CD4-positive, alpha-beta T cell treated with Interleukin-17A for 4 hours (primary cell): Measurements from ENCODE around the gene ZNF716.
"Not testable (repeated sequence)": the region's sequence is repeated elsewhere in the genome, so short reads cannot be mapped to it uniquely, and the experiment has no call there.

Experiments used
- DNase-seq: peaks from one replicate; pipeline ENCODE4 v3.0.0-alpha.2; 2020; ENCODE audit warnings: mixed read lengths

Gene ZNF716

DNA sequence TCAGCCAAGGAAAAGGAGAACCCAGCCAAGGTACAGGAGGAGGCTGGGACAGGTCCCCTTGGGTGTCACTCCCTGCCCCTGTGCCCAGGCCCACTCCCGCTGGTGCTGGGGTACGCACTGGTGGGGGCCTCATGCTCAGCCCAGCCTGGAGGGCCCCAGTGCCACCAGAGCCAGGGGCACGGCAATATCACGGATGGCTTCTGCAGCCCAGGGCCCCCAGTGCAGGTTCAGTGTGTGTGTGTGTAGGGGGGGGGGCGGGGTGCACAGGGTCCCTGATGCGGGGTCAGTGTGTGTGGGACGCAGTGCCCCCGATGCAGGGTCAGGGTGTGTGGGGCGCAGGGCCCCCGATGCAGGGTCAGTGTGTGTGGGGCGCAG lies 23.4 kb upstream of the ZNF716 start:
- DNase-seq = no peak

DNA sequence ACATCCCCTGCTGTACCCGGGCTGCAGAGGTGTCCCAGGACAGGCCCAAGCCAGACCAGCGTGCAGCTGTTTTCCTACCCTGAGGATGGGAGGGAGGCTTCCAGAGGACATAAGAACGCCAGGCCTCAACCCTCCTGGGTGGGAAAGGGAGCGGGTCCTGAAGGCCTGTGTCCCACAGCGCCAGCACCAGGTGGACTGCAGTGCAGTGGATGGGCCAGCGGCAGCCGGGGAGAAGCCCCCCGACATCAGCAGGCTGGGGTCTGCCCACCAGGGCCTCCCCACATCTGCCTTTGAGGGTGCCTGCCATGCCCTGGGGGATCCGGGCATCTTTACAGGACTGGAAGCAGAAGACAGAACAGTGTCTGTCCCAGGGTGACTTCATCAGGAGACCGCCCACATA lies 22.8 kb upstream of the ZNF716 start:
- no peak for DNase-seq

DNA sequence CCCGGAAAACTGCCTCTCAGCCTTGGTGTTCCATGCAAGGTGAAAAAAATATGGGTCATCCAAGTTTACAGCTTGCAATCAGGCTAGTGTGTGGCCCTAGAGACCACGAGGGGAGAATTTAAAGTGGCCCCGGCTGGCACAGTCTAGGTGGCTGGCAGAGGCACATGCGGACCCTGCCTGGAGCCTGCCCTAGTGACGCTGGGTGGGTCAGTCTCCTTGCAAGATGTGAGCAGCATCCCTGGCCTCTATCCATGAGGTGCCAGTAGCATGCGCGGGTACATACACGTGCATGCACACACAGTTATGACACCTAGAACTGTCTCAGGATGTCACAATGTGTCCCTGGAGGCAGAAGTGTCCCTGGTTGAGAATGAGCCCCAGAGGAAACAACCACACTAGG lies 22.4 kb upstream of the ZNF716 start:
- DNase-seq = no peak

DNA sequence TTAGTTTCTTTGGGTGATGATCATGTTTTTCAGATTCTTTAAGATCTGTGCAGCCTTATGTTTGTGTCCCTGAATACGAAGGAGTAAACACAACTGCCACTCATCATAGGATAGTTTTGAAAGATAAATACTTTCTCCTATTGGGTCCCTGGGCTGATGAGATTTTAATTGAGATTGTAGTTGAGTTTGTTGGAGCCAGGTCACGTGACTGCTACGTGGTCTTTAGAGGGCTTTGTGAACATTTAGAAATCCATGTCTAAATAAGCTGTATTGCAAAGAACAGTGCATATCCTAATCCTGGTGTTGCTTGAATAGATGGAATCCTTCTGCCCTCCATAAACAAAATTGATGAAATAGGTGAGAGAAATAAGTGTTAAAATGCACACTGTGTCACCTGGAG lies 17.4 kb upstream of the ZNF716 start:
- no peak for DNase-seq

DNA sequence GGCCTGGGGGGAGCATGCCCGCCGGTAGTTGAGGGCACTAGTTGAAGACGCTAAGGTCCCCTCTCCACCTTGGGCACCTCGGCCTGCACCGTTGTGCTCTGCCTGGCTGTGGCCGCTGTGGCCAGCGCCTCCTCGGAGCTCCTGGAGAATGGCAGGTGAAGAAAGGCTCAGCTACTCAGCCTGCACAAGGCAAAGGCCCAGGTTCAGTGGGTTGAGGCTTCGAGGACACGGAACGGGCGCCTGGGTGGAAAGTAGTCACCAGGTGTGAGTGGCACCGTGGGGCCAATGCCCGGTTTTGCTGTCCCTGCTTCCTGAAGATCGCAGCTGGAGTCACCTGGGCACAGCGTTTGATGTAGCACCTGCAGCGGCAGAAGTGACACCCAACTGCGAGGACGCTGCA lies 12.4 kb upstream of the ZNF716 start:
- DNase-seq = no peak

DNA sequence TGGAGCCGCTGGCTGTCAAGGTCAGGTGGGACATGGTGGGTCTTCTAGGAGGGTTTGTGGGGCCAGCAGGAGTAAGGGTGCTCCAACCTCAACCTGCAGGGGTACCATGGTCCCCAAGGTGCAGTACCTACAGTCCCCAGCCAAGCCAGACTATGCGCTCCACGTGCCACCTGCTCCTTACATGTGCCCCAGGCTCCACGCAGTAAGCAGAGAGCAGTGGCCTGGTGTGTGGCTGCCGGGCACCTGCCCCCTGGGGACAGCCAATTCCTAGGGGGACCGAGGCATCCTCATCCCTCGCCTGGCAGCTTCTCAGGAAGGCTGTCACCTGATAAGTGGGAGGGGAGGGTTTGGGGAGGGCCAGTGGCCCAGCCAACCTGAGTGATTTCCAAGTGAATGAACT lies 11.7 kb upstream of the ZNF716 start:
- no peak for DNase-seq

DNA sequence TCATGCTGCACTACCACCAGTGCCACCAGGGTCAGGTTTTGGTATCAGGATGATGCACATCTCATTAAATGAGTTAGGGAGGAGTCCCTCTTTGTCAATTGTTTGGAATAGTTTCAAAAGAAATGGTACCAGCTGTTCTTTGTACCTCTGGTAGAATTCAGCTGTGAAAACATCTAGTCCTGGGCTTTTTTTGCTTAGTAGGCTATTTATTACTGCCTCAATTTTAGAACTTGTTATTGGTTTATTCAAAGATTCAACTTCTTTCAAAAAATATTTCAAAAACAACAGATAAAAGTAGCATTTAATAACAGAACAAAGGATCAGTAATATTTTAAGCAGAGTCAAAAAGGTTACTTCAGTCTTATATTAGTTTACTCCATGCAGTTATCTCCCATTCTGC lies 6.4 kb upstream of the ZNF716 start:
- no peak for DNase-seq

DNA sequence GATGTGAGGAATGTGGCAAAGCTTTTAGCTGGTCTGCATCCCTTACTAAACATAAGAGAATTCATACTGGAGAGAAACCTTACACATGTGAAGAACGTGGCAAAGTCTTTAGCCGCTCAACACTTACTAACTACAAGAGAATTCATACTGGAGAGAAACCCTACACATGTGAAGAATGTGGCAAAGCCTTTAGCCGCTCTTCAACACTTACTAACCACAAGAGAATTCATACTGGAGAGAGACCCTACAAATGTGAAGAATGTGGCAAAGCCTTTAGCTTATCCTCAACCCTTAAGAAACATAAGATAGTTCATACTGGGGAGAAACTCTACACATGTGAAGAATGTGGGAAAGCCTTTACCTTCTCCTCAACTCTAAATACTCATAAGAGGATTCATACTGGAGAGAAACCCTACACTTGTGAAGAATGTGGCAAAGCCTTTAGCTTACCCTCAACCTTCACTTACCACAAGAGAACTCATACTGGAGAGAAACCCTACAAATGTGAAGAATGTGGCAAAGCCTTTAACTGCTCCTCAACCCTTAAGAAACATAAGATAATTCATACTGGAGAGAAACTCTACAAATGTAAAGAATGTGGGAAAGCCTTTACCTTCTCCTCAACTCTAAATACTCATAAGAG lies 19.3 kb downstream of the ZNF716 start:
- DNase-seq = not testable (repeated sequence)

DNA sequence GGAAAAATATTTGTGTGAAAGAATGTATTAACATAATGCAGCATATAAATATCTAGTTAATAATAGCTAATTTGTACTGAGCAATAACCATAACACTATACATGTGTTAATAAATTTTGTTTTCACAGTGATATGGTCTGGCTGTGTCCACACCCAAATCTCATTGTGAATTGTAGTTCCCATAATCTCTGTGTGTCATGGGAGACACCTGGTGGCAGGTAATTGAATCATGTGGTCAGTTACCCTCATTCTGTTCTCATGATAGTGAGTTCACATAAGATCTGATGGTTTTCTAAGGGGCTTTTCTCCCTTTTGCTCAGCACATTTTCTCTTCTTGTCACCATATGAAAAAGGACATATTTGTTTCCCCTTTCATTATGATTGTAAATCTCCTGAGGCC lies 30.3 kb downstream of the ZNF716 start:
- DNase-seq = not testable (repeated sequence)

DNA sequence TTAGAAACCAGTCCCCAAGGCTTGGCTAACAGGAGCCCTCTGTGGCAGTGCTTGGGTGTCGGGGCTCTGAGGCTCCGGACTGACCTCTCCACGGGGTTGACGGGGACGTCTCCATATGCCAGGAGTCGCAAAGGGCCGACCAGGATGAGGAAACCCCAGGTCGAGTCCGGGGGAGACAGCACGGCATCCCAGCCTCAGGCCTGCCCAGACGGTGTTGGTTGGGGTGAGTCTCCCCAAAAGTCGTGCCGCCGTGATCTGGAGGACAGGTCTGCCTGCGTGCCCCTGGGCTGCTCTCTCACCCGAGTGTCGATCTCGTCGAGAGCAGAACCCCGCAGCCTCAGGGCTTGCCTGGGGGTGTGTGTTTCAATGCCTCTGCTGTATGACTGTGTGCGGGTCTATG lies 35.0 kb downstream of the ZNF716 start:
- DNase-seq = not testable (repeated sequence)

DNA sequence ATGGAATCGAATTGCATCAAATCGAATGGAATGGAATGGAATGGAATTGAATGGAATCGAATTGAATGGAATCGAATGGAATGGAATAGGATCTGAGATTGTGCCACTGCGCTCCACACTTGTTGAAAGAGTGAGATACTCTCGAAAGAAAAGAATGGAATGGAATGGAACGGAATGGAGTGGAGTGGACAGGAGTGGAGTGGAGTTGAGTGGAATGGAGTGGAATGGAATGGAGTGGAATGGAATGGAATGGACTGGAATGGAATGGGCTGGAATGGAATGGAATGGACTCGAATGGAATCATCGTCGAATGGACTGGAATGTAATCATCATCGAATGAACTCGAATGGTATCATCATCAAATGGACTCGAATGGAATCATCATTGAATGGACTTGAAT lies 38.0 kb downstream of the ZNF716 start:
- no peak for DNase-seq

DNA sequence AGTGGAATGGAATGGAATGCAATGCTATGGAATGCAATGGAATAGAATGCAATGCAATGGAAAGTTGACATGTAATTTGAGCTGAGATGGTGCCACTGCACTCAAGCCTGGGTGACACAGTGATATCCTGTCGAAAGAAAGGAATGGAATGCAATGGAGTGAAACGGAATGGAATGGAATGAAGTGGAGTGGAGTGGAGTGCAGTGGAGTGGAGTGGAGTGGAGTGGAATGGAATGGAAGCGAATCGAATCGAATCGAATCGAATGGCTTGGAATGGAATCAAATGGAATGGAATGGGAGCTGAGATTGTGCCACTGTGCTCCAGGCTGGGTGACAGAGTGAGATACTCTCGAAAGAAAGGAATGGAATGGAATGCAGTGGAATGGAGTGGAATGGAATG lies 45.1 kb downstream of the ZNF716 start:
- DNase-seq = not testable (repeated sequence)

DNA sequence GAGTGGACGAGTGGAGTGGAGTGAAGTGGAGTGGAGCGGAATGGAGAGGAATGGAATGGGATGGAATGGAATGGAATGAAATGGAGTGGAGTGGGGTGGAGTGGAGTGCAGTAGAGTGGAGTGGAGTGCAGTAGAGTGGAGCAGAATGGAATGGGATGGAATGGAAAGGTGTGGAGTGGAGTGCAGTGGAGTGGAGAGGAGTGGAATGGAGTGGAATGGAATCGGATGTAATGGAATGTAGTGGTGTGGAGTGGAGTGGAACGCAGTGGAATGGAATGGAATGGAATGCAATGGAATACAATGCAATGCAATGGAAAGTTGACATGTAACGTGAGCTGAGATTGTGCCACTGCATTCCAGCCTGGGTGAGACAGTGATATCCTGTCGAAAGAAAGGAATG lies 46.4 kb downstream of the ZNF716 start:
- no peak for DNase-seq

DNA sequence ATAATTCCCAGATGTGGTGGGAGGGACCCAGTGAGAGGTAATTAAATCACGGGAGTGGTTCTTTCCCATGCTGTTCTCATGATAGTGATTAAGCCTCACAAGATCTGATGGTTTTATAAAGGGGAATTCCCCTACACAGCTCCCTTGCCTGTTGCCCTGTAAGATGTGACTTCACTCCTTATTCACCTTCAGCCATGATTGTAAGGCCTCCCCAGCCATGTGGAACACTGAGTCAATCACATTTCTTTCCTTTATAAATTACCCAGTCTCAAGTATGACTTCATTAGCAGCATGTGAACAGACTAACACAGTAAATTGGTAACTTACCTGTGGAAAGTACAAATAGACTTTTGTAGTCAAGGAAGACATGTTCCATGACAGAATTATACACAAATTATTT lies 55.2 kb downstream of the ZNF716 start:
- no peak for DNase-seq
